ENCODE measurements around the gene SLC6A19.

DNA sequence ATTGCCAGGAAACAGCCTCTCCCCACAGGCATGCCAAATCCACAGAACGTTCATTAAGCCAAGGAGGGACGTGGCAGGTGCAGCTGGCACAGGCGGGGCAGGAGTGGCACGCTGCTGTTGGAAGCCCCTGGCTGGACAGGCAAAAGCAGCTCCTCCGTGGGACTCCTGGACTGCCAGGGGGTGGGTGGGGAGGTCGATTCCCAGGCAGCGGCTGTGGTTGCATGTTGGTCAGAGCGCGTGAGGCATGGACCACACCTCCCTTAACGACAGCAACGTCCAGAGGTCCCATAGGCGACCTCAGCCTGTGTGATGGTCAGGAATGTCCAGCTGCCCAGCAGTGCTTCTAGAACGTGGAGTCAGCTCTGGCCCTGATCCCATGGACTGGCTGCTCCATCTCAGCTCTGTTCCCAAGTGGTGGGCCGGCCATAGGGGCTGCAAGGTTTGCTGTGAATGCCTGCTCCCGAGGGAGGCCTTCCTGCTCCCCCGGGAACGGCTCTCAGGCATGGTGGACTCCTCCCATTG, 6.9 kb downstream of the SLC6A19 start:
- TF ChIP-seq, protein P1, sequence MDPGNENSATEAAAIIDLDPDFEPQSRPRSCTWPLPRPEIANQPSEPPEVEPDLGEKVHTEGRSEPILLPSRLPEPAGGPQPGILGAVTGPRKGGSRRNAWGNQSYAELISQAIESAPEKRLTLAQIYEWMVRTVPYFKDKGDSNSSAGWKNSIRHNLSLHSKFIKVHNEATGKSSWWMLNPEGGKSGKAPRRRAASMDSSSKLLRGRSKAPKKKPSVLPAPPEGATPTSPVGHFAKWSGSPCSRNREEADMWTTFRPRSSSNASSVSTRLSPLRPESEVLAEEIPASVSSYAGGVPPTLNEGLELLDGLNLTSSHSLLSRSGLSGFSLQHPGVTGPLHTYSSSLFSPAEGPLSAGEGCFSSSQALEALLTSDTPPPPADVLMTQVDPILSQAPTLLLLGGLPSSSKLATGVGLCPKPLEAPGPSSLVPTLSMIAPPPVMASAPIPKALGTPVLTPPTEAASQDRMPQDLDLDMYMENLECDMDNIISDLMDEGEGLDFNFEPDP (CRISPR knock-in tag; conservative IDR thresholded peaks at IDR 0.05), result no peak
- TF ChIP-seq CEBPB (IDR thresholded peaks at IDR 0.05; ENCODE audit: borderline replicate concordance, low read depth, low read length) (no peak), SMAD1 (CRISPR knock-in tag; IDR thresholded peaks at IDR 0.05; ENCODE audit: borderline replicate concordance, low read depth) (no peak)

Data from HepG2 (cell line).